Glutamatergic neuron (in vitro differentiated cells): Measurements from ENCODE around the gene SLC25A22. TPM values are rescaled to one million over a fixed set of nuclear protein-coding genes. Genes with fewer than 3 reads are reported as not detected.

Experiments used
- DNase-seq: peaks from one replicate; pipeline ENCODE4 v3.0.0; 2022
- H3K27ac Mint-ChIP-seq: one replicate; pipeline ENCODE4 v1.8.0; 2020; ENCODE audit warnings: mild to moderate bottlenecking, mixed read lengths, inconsistent platforms; ENCODE audit not compliant: unreplicated experiment
- H3K27me3 Mint-ChIP-seq: one replicate; pipeline ENCODE4 v1.8.0; 2020; ENCODE audit warnings: mild to moderate bottlenecking, moderate library complexity, mixed read lengths, inconsistent platforms; ENCODE audit not compliant: unreplicated experiment
- H3K36me3 Mint-ChIP-seq: one replicate; pipeline ENCODE4 v1.8.0; 2020; ENCODE audit warnings: mild to moderate bottlenecking, mixed read lengths, inconsistent platforms; ENCODE audit not compliant: unreplicated experiment
- H3K4me1 Mint-ChIP-seq: one replicate; pipeline ENCODE4 v1.8.0; 2020; ENCODE audit warnings: mild to moderate bottlenecking, low read depth, mixed read lengths, inconsistent platforms; ENCODE audit not compliant: unreplicated experiment
- H3K4me3 Mint-ChIP-seq: one replicate; pipeline ENCODE4 v1.8.0; 2020; ENCODE audit warnings: mild to moderate bottlenecking, mixed read lengths, inconsistent platforms; ENCODE audit not compliant: unreplicated experiment
- H3K9me3 Mint-ChIP-seq: one replicate; pipeline ENCODE4 v1.8.0; 2020; ENCODE audit warnings: mild to moderate bottlenecking, moderate library complexity, mixed read lengths, inconsistent platforms; ENCODE audit not compliant: unreplicated experiment
- CTCF ChIP-seq: fragments of 200-600 bp; sonication (generic); IDR thresholded peaks from one replicate; pipeline ENCODE4 v1.5.0; 2021; ENCODE audit not compliant: partially characterized antibody, unreplicated experiment
- total RNA-seq: library from RNA; stranded (reverse); fragmentation: NEBNext Ultra II Directional; extraction: Animal tissue kit (Norgen Biotek cat#: 25700); gene quantifications from one replicate; pipeline ENCODE4 v1.2.1, GENCODE V29; 2021; ENCODE audit not compliant: unreplicated experiment

The SLC25A22 gene
- total RNA-seq, 1 donor from 2014 or later = 93.9 TPM

DNA sequence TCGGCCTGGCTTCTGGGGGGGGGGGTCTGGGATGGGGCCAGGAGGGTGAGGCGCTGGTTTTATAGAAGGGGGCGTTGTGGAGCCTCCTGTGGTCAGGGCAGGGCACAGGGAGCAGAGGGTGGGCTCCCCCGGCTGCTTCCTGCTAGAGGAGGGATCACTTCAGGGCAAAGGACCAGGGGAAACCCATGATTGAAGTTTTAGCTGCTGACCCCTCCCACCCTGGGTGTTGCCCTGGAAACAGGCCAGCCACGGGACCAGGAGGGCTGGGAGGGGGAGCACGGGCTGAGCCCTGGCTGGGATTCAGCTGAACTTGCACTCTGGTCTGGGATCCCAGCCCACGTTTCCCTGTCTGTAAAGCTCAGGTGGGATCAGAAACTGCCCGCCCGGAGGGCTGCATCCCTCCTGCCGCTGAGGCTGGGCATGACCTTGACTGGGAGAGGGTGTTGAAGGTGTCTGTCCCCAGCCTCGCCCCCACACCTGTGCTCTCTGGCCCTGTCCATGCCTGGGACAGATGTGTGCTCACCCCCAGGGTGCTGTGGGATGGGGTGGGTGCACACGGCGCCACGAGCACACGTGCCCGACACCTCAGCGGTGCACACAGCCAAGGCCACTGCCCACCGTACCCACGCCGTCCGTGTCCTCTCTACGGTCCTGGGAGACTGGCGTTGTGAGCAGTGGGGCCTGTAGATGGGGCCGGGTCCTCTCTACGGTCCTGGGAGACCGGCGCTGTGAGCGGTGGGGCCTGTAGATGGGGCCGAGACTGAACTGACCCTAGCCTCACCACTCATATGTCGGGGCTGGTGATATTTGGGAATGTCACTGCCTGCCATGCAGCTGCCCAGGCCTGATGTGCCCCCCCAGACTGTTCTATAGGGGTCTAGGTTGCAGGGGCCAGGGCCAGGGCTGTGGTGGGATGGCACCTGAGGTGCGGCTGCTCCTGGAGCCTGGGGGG, 46.9 kb upstream of the SLC25A22 start:
- peak overlapping the region; percentile 59 for H3K4me3 Mint-ChIP-seq
- H3K36me3 Mint-ChIP-seq = no peaks in the 10 kb centered on the region
- H3K9me3 Mint-ChIP-seq = peaks cover 17% of the 10 kb centered on the region
- peaks cover 14% of the 10 kb centered on the region for H3K4me1 Mint-ChIP-seq
- peak; percentile 75 for DNase-seq
- H3K27me3 Mint-ChIP-seq = peaks cover 7% of the 10 kb centered on the region
- TF ChIP-seq CTCF = no peak
- H3K27ac Mint-ChIP-seq = no peak overlapping the region

DNA sequence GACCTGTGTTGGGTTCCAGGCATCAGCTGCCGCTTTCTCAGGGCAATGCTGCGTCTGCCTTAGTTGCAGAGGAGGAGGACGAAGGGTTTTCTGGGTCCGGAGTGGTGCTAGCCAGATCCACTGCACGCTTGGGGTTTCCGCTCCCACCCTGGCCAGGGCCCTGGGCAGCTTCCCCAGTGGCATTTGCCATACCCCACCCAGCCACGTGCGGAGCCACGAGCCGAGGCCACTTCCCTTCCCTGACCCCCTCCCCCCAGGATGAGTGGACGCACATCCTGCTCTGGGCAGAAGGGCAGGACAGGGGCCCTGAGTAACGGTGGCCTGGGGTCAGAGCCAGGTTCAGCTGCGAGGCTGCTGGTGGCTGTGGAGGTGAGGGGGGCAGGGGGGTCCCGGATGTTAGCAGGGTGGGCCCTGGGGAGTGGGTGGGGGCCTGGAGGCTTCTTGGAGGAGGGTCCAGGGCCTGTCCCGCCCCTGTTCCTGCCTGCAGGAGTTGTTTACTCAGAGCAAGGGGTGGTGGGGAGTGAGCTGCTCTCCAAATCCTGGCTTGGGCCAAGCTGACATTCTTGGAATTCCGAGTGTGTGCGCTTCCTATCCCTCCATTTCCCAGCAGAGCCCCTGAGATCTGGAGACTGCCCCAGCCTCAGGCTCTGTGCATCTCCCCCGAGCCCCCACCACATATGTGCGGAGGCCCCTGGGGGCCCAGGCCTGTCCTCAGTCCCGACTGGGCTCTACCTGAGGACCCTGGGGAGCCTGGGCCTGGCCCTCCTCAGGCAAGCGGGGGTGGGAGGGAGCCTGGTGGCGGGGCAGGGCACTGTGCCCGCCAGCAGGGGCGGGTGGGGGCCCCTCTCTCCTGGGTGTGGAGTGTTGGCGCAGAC, 46.0 kb upstream of the SLC25A22 start:
- H3K9me3 Mint-ChIP-seq = peaks cover 21% of the 10 kb centered on the region
- no peaks in the 10 kb centered on the region for H3K36me3 Mint-ChIP-seq
- H3K4me1 Mint-ChIP-seq = peaks cover 17% of the 10 kb centered on the region
- no peak for TF ChIP-seq CTCF
- peaks cover 8% of the 10 kb centered on the region for H3K27me3 Mint-ChIP-seq
- H3K4me3 Mint-ChIP-seq = peak overlapping the region; percentile 82
- no peak for DNase-seq
- no peak overlapping the region for H3K27ac Mint-ChIP-seq

DNA sequence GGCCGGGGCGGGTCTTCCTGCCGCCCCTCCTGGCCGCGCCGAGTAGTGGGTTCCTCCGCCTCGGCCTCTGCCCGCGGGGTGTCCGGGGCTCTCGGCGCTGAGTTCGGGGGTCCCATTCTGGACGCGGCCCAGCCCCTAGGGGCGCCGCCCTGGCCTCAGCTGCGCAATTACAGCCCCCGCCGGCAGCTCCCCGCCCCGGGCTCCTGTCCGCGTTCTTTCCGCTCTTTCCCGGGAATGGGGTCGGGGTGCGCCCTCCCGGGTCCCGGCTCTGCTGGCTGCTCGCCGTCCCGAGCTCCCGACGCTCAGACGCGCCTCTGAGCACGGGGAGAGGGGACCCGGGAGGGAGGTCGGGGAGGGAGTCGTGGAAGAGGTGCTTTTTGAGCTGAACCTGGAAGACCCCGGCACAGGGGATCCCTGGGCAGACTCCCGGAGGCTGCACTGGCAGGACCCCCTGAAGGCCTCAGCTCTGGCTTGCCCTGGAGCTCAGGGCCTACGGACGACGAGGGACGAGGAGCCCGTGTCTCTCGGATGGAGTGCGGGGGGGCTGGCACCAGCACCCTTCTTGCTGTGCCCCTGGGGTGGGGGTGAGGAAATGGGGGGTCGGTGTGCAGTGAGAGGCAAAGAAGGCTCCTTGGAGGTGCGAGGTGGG, 45.1 kb upstream of the SLC25A22 start:
- Mint-ChIP-seq H3K4me3 (peak overlapping the region; percentile 82), H3K4me1 (peaks cover 22% of the 10 kb centered on the region), H3K9me3 (peaks cover 26% of the 10 kb centered on the region), H3K27ac (no peak overlapping the region), H3K27me3 (peaks cover 14% of the 10 kb centered on the region), H3K36me3 (no peaks in the 10 kb centered on the region)
- no peak for TF ChIP-seq CTCF
- DNase-seq = no peak

DNA sequence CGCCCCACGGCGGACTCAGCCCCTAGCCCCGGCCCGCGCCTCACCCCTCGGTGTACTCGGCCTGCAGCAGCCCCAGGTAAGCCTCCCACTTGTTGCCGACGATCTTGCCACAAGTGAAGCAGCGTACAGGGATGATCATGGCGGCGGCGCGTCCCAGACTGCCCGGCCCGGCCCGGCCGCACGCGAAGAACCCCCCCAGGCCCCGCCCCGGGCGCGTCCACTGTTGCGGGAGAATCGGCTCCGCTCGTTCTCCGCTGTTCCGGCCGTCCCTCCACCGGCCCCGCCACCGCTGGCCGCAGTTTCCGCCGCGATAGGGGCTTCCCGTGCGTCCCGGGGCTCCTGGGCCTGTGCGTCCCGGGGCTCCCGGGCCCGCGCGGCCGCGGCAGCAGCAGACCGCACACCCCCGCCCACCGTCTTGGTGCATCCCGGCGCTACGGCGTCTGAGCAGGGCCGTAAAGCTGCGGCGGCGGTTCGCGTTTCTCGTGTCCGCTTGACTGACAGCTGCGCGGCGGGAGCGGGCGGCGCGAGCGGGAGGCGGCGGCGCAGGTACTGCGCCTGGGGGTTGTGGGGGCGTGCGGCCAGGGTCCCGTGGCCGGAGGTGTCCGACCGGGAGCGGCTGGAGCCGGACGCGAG, 44.4 kb upstream of the SLC25A22 start, which contains the start of the genes POLR2L and TSPAN4:
POLR2L (minus strand) TSS at position 160 of the 633 bp plus-strand sequence; CDS start at position 139, 21 bp downstream.
TSPAN4 (plus strand) TSS at position 483 of the 633 bp plus-strand sequence. CDS start 7,453 bp downstream, outside the sequence.
- peaks cover 17% of the 10 kb centered on the region for H3K27me3 Mint-ChIP-seq
- peaks cover 22% of the 10 kb centered on the region for H3K4me1 Mint-ChIP-seq
- peaks cover 26% of the 10 kb centered on the region for H3K9me3 Mint-ChIP-seq
- H3K4me3 Mint-ChIP-seq = peak within 1 kb of the TSS; percentile 88
- peak; percentile 94 for DNase-seq
- H3K27ac Mint-ChIP-seq = peak within 1 kb of the TSS; percentile 78
- no peak for TF ChIP-seq CTCF
- no peaks in the 10 kb centered on the region for H3K36me3 Mint-ChIP-seq
